Measurements from ENCODE around the gene COL5A2.

- no peak for TF ChIP-seq POLR2A (IDR thresholded peaks at IDR 0.05; ENCODE audit: low read depth, low read length)
- no peak for TF ChIP-seq POLR2AphosphoS5 (IDR thresholded peaks at IDR 0.05; ENCODE audit: low read depth, low read length)
- no peak for TF ChIP-seq TAF1 (IDR thresholded peaks at IDR 0.05; ENCODE audit: borderline replicate concordance, low read depth, low read length)
Observed at GRCh38 chr2:189048189-189048588, 131.4 kb downstream of the COL5A2 start.

Data from GM12892 (cell line).